ENCODE data around the gene EFR3B. TPM values are rescaled to one million over a fixed set of nuclear protein-coding genes. Genes with fewer than 3 reads are reported as not detected.

The EFR3B gene
- total RNA-seq, 2 experiments from 2014 or later, result not detected

DNA sequence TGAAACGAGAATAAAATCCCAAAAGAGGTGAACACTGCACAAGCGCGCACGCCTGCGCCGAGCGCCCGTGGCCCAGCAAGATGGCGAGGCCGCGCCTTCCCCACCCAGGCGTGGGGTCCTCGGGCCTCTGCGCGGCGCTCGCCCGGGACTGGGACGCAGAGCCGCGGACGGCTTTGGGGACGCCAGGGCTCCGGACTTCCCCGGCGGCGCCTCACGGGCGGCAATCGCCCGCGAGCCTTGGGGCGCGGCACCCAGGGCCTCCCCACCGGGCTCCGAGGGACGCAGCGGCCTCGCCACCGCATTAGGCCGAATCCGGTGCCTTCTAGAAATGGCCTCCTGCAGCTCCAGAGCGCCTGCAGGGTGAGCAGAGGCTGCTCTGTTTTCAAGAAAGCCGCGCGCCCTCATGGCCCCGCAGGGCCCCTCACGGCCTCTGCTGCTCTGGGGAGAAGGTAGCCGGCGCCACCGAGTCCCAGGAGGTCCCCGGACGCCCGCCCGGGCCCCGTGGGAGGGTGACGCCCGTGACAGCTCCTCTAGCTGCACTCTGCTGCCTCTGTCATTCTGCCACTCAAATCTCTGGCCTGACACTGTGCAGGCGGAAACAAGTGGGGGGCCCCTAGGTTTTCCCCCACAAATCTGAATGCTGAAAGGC, 162.4 kb downstream of the EFR3B start:
- Histone ChIP-seq H3K9me3 (ENCODE audit: low read length) (no peaks in the 10 kb centered on the region), H3K79me2 (ENCODE audit: insufficient read depth, low read depth, low read length) (no peaks in the 10 kb centered on the region), H3K27ac (ENCODE audit: low read depth, low read length, poor library complexity, severe bottlenecking) (no peak overlapping the region), H2AFZ (ENCODE audit: low read length) (no peak overlapping the region), H3K36me3 (ENCODE audit: insufficient read depth, low read length) (no peaks in the 10 kb centered on the region), H3K4me2 (ENCODE audit: low read length) (no peak overlapping the region), H3K9me2 (ENCODE audit: insufficient read depth, low read length) (no peaks in the 10 kb centered on the region), H4K20me1 (ENCODE audit: insufficient read depth, low read length) (0 out of 2 replicates have a peak, but pooled peaks cover 3% of the 10 kb centered on the region), H3K4me1 (ENCODE audit: insufficient read depth, low read length, poor library complexity, severe bottlenecking) (peaks cover 4% of the 10 kb centered on the region), H3K4me3 (ENCODE audit: low read depth, low read length, poor library complexity, severe bottlenecking) (no peak overlapping the region)
- DNase-seq (ENCODE audit: low spot score), result no peak
- CTCF ChIA-PET (ENCODE audit: unreplicated experiment), result no interaction called here
- intact Hi-C loops (cut with micrococcal nuclease; ENCODE audit: unreplicated experiment), result no loop called here
- POLR2A ChIA-PET, result no interaction called here
- no TSS peak for BruUV-seq (replicated peaks)
- TF ChIP-seq, protein P1, sequence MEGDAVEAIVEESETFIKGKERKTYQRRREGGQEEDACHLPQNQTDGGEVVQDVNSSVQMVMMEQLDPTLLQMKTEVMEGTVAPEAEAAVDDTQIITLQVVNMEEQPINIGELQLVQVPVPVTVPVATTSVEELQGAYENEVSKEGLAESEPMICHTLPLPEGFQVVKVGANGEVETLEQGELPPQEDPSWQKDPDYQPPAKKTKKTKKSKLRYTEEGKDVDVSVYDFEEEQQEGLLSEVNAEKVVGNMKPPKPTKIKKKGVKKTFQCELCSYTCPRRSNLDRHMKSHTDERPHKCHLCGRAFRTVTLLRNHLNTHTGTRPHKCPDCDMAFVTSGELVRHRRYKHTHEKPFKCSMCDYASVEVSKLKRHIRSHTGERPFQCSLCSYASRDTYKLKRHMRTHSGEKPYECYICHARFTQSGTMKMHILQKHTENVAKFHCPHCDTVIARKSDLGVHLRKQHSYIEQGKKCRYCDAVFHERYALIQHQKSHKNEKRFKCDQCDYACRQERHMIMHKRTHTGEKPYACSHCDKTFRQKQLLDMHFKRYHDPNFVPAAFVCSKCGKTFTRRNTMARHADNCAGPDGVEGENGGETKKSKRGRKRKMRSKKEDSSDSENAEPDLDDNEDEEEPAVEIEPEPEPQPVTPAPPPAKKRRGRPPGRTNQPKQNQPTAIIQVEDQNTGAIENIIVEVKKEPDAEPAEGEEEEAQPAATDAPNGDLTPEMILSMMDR (conservative IDR thresholded peaks at IDR 0.05; ENCODE audit: low read length), result no peak
- no peak for TF ChIP-seq EZH2phosphoT487 (IDR thresholded peaks at IDR 0.05; ENCODE audit: borderline replicate concordance, low read depth, low read length)

DNA sequence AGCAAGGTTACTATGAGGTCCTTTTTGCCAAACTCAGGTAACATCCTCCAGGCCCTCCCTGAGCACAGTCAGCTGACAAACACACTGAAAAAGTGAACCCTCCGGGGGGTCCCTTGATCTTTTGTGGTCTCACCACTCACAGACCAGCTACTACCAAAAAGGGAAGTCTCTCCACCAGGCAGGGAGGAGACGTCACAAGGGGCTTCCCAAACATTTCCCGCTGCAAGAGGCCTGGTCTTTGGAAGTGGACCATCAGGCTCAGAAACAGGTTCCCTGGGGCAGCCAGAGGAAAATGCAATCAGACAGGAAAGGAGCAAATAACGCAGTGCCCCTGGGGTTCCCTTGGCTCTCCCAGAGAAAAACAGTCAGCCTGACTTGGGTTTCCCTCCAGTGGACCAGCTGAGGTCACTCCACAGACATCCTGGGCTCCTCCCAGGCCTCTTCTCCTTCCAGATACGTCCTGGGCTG, 165.2 kb downstream of the EFR3B start:
- no peaks in the 10 kb centered on the region for H3K36me3 ChIP-seq (ENCODE audit: insufficient read depth, low read length)

More for the DNA sequence above, 165.2 kb downstream of the EFR3B start:
- ChIA-PET POLR2A (no interaction called here), CTCF (ENCODE audit: unreplicated experiment) (no interaction called here)
- BruUV-seq (replicated peaks), result no TSS peak
- TF ChIP-seq, protein P1 (conservative IDR thresholded peaks at IDR 0.05; ENCODE audit: low read length), result no peak
- no peak for TF ChIP-seq EZH2phosphoT487 (IDR thresholded peaks at IDR 0.05; ENCODE audit: borderline replicate concordance, low read depth, low read length)
- intact Hi-C loops (cut with micrococcal nuclease; ENCODE audit: unreplicated experiment), result no loop called here
- Histone ChIP-seq H3K4me1 (ENCODE audit: insufficient read depth, low read length, poor library complexity, severe bottlenecking) (peaks cover 19% of the 10 kb centered on the region), H3K27ac (ENCODE audit: low read depth, low read length, poor library complexity, severe bottlenecking) (no peak overlapping the region), H3K4me3 (ENCODE audit: low read depth, low read length, poor library complexity, severe bottlenecking) (no peak overlapping the region), H3K9me3 (ENCODE audit: low read length) (no peaks in the 10 kb centered on the region), H4K20me1 (ENCODE audit: insufficient read depth, low read length) (0 out of 2 replicates have a peak, but pooled peaks cover 12% of the 10 kb centered on the region), H2AFZ (ENCODE audit: low read length) (no peak overlapping the region), H3K4me2 (ENCODE audit: low read length) (no peak overlapping the region), H3K79me2 (ENCODE audit: insufficient read depth, low read depth, low read length) (no peaks in the 10 kb centered on the region), H3K9me2 (ENCODE audit: insufficient read depth, low read length) (no peaks in the 10 kb centered on the region)
- no peak for DNase-seq (ENCODE audit: low spot score)

Small RNA genes within 50 kb of the gene (small RNA-seq; reads per million reads assigned to genes)
- gene RF00019 (not detected), gene RN7SL856P (not detected)

Other genes starting within 250 kb of the EFR3B start
- gene PTRHD1, start 248.7 kb upstream of the EFR3B start, total RNA-seq (2014; rRNA removed; shearing (Covaris generic)), result 44.8 and 55.0 TPM in 2 replicates
- gene PTRHD1, start 248.7 kb upstream of the EFR3B start, total RNA-seq (2022), result 41.5 and 43.9 TPM in 2 replicates
- 52.4 and 53.6 TPM in 2 replicates for gene CENPO, start 248.7 kb upstream of the EFR3B start, total RNA-seq (2014; rRNA removed; shearing (Covaris generic))
- 59.2 and 65.1 TPM in 2 replicates for gene CENPO, start 248.7 kb upstream of the EFR3B start, total RNA-seq (2022)
- 34.1 and 45.8 TPM in 2 replicates for gene ADCY3, start 121.8 kb upstream of the EFR3B start, total RNA-seq (2014; rRNA removed; shearing (Covaris generic))
- 55.0 and 73.4 TPM in 2 replicates for gene ADCY3, start 121.8 kb upstream of the EFR3B start, total RNA-seq (2022)
- gene DNAJC27, start 70.1 kb upstream of the EFR3B start, total RNA-seq (2014; rRNA removed; shearing (Covaris generic)), result 3.6 and 13.5 TPM in 2 replicates
- 6.6 and 9.4 TPM in 2 replicates for gene DNAJC27, start 70.1 kb upstream of the EFR3B start, total RNA-seq (2022)
- gene POMC, start 126.5 kb downstream of the EFR3B start, total RNA-seq (2014; rRNA removed; shearing (Covaris generic)), result not detected in 2 replicates
- not detected in 2 replicates for gene POMC, start 126.5 kb downstream of the EFR3B start, total RNA-seq (2022)

All from OCI-LY7 (cell line).